DOHH2 (cell line): ENCODE measurements around the gene SSU72.

Experiments
- H3F3A ChIP-seq: fragments of 200-600 bp; sonication (generic), shearing (Covaris generic); 2 replicates; pipeline ENCODE4 v1.6.0; 2016; ENCODE audit warnings: antibody characterized with exemption, mild to moderate bottlenecking; ENCODE audit not compliant: control insufficient read depth, insufficient read depth
- H3K27ac ChIP-seq: fragments of 200-600 bp; sonication (generic); 2 replicates; pipeline ENCODE4 v1.5.1; 2014; ENCODE audit warnings: low read depth, mild to moderate bottlenecking, low read length, moderate library complexity
- H3K27me3 ChIP-seq: fragments of 200-600 bp; sonication (generic); 2 replicates; pipeline ENCODE4 v1.6.1; 2014; ENCODE audit warnings: mild to moderate bottlenecking, low read length, mixed read lengths; ENCODE audit not compliant: control insufficient read depth
- H3K36me3 ChIP-seq: fragments of 200-600 bp; sonication (generic); 2 replicates; pipeline ENCODE4 v1.6.1; 2014; ENCODE audit warnings: mild to moderate bottlenecking, low read length, moderate library complexity, mixed read lengths; ENCODE audit not compliant: control insufficient read depth
- H3K4me1 ChIP-seq: fragments of 200-600 bp; sonication (generic); 2 replicates; pipeline ENCODE4 v1.6.1; 2014; ENCODE audit warnings: mild to moderate bottlenecking, low read length, mixed read lengths; ENCODE audit not compliant: control insufficient read depth
- H3K4me2 ChIP-seq: fragments of 200-600 bp; sonication (generic); 2 replicates; pipeline ENCODE4 v1.6.0; 2014; ENCODE audit warnings: mild to moderate bottlenecking, low read length, moderate library complexity
- H3K4me3 ChIP-seq: fragments of 200-600 bp; sonication (generic); 2 replicates; pipeline ENCODE4 v1.5.1; 2014; ENCODE audit warnings: mild to moderate bottlenecking, low read length, mixed read lengths
- H3K79me2 ChIP-seq: fragments of 200-600 bp; sonication (generic); 2 replicates; pipeline ENCODE4 v1.6.1; 2014; ENCODE audit warnings: mild to moderate bottlenecking, low read length, mixed read lengths; ENCODE audit not compliant: control insufficient read depth
- H3K9me2 ChIP-seq: fragments of 200-600 bp; sonication (generic); replicated peaks from 2 replicates; pipeline ENCODE4 v1.6.1; 2014; ENCODE audit warnings: mild to moderate bottlenecking, low read length, mixed read lengths; ENCODE audit not compliant: control insufficient read depth
- H3K9me3 ChIP-seq: fragments of 200-600 bp; sonication (generic); 2 replicates; pipeline ENCODE4 v1.6.1; 2014; ENCODE audit warnings: antibody characterized with exemption, low read length, mixed read lengths; ENCODE audit not compliant: control insufficient read depth, insufficient read depth
- H4K20me1 ChIP-seq: fragments of 200-600 bp; sonication (generic); 2 replicates; pipeline ENCODE4 v1.6.0; 2014; ENCODE audit warnings: low read depth, mild to moderate bottlenecking, antibody characterized with exemption, low read length, moderate library complexity; ENCODE audit not compliant: control insufficient read depth, insufficient read depth
- EZH2phosphoT487 ChIP-seq: fragments of 200-600 bp; sonication (generic); IDR thresholded peaks from 2 replicates; pipeline ENCODE4 v1.6.1; 2017; ENCODE audit warnings: borderline replicate concordance, mild to moderate bottlenecking, antibody characterized with exemption, low read length, moderate library complexity, mixed read lengths
- TF ChIP-seq, protein P1 (sequence below): fragments of 200-600 bp; sonication (generic); IDR thresholded peaks from one replicate; pipeline ENCODE4 v1.5.1; 2014; ENCODE audit warnings: antibody characterized with exemption, mild to moderate bottlenecking, low read depth, low read length; ENCODE audit not compliant: poor library complexity, severe bottlenecking

Gene SSU72

GRCh38 chr1:1541956-1542765, 32.5 kb downstream of the SSU72 start:
- no peak overlapping the region for H3K27ac ChIP-seq
- H4K20me1 ChIP-seq: no peaks in the 10 kb centered on the region
- H3K4me1 ChIP-seq: no peaks in the 10 kb centered on the region
- no peak overlapping the region for H3K4me2 ChIP-seq
- no peaks in the 10 kb centered on the region for H3K27me3 ChIP-seq
- no peaks in the 10 kb centered on the region for H3F3A ChIP-seq
- H3K36me3 ChIP-seq: peaks cover 28% of the 10 kb centered on the region
- no peaks in the 10 kb centered on the region for H3K79me2 ChIP-seq
- no peaks in the 10 kb centered on the region for H3K9me2 ChIP-seq
- TF ChIP-seq EZH2phosphoT487: no peak
- TF ChIP-seq, protein P1, sequence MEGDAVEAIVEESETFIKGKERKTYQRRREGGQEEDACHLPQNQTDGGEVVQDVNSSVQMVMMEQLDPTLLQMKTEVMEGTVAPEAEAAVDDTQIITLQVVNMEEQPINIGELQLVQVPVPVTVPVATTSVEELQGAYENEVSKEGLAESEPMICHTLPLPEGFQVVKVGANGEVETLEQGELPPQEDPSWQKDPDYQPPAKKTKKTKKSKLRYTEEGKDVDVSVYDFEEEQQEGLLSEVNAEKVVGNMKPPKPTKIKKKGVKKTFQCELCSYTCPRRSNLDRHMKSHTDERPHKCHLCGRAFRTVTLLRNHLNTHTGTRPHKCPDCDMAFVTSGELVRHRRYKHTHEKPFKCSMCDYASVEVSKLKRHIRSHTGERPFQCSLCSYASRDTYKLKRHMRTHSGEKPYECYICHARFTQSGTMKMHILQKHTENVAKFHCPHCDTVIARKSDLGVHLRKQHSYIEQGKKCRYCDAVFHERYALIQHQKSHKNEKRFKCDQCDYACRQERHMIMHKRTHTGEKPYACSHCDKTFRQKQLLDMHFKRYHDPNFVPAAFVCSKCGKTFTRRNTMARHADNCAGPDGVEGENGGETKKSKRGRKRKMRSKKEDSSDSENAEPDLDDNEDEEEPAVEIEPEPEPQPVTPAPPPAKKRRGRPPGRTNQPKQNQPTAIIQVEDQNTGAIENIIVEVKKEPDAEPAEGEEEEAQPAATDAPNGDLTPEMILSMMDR: no peak
- H3K9me3 ChIP-seq: no peaks in the 10 kb centered on the region
- H3K4me3 ChIP-seq: no peak overlapping the region

DNA sequence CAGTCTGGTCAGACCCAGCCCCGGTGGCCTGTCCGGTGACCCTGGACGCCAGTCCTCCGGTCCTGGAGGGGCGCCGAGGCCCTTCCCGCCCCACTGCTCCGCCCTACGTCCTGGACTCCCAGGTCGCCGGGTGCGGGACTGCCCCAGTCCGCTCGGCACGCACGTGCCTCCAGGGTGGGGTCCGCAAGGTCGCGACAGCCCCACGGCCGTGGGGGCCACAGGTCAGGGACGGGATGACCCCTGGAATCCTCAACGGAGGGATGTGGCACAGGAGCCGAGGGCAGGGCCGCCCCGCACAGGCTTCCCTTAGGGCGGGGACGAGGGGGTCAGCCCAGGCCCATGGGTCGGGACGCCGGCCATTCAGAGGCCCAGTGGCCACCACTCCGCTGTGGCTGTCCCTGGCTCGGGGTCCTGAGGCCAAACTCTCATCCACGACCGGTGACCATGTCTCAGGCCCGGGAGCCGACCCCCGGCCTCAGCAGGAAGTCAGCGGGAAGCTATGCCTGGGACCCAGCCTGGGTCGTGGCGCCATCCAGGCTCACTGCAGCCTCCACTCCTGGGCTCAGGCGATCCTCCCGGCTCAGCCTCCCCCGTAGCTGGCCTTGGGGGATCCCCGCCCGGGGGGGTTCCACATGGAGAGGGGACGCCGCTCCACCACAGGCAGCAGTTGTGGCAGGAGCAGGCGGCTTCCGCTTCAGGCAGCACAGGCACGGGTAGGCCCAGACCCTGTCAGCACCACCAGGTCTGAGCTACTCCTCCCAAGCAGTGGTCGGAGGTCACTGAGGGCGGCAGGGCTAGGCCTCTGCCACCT, 33.6 kb downstream of the SSU72 start:
- no peaks in the 10 kb centered on the region for H3K4me1 ChIP-seq
- no peak overlapping the region for H3K4me3 ChIP-seq
- no peaks in the 10 kb centered on the region for H3K79me2 ChIP-seq
- H3K4me2 ChIP-seq: no peak overlapping the region
- no peak overlapping the region for H3K27ac ChIP-seq
- H3F3A ChIP-seq: no peaks in the 10 kb centered on the region
- no peaks in the 10 kb centered on the region for H3K27me3 ChIP-seq
- no peaks in the 10 kb centered on the region for H4K20me1 ChIP-seq
- TF ChIP-seq, protein P1: no peak
- TF ChIP-seq EZH2phosphoT487: no peak
- no peaks in the 10 kb centered on the region for H3K9me2 ChIP-seq
- no peaks in the 10 kb centered on the region for H3K9me3 ChIP-seq
- peaks cover 25% of the 10 kb centered on the region for H3K36me3 ChIP-seq

DNA sequence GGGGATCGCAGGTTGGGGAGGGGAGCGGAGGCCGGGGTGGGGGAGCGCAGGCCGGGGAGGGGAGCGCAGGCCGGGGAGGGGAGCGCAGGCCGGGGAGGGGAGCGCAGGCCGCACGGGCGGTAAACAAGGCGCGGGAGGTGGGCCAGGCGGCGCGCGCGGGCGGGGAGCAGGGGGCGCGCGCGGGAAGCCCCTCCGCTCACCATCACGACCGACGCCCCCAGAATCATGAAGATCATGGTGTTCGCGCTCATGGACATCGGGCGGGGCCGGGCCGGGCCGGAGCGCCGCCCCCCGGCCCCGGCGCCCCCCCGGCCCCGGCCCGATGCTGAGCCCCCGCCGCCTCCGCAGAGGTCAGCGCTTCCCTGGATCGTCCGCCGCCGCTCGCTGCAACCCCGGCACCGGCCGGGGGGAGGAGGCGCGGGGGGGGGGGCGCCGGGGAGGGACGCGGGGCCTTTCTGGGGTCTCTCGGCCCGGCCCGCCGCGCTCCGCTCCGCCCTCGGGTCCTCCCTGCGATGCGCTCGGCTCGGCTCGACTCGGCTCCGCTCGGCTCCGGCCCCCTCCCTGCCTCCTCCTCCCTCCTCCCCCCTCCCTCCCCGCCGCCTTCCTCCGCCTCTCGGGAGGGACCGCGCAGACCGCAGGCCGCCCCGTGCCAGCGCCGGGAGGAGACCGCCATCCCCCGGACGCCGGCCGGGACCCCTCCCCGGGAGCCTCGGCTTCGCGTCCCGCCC, 34.4 kb downstream of the SSU72 start, which contains the start of gene TMEM240:
TMEM240 (minus strand) TSS at position 535 of the 728 bp plus-strand sequence; CDS start at position 257, 278 bp downstream.
- Histone ChIP-seq H3K4me3 (no peak within 1 kb of the TSS), H3K79me2 (no peaks in the 10 kb centered on the region), H3K27me3 (no peaks in the 10 kb centered on the region), H3K4me2 (no peak within 1 kb of the TSS), H3K9me2 (no peaks in the 10 kb centered on the region), H3F3A (no peaks in the 10 kb centered on the region), H3K27ac (no peak within 1 kb of the TSS), H3K4me1 (no peaks in the 10 kb centered on the region), H4K20me1 (no peaks in the 10 kb centered on the region), H3K36me3 (peaks cover 25% of the 10 kb centered on the region), H3K9me3 (no peaks in the 10 kb centered on the region)
- no peak for TF ChIP-seq EZH2phosphoT487
- TF ChIP-seq, protein P1: no peak
